ENCODE data around the gene DAGLA.

GRCh38 chr11:61666684-61667297, 13.4 kb upstream of the DAGLA start:
- TF ChIP-seq CTCF (IDR thresholded peaks at IDR 0.05) (no peak), EZH2 (IDR thresholded peaks at IDR 0.05; ENCODE audit: borderline replicate concordance, insufficient read depth, low read depth, low read length, poor library complexity, severe bottlenecking) (no peak)
